Activated CD4-positive, CD25-positive, alpha-beta regulatory T cell treated with anti-CD3 and anti-CD28 coated beads, Interleukin-2, amount 50 U/mL, for 24 hours (primary cell): Measurements from ENCODE around the gene NAGA.
"Not testable (repeated sequence)": the region's sequence is repeated elsewhere in the genome, so short reads cannot be mapped to it uniquely, and the experiment has no call there.

ENCODE experiments used
- ATAC-seq, 2 donors: fragments of 150-1000 bp; cut with Tn5 transposase; one replicate each; pipeline ENCODE4 v1.10.0; 2021; ENCODE audit warnings: mild to moderate bottlenecking in 1 of 2, moderate library complexity in 1 of 2

NAGA gene

GRCh38 chr22:42074846-42075676 lies 4.4 kb upstream of the NAGA start:
- no peak for ATAC-seq

- no peak for ATAC-seq
These were observed 3.7 kb upstream of the NAGA start, which contains the start of gene PHETA2 for GRCh38 chr22:42074132-42074811. Gene PHETA2 (plus strand): TSS chr22:42074248. CDS start chr22:42077294, 3,046 bp downstream.

- no peak for ATAC-seq
These were observed 3.0 kb upstream of the NAGA start for GRCh38 chr22:42073621-42074041.

- ATAC-seq: no peak
These were observed 2.2 kb upstream of the NAGA start for GRCh38 chr22:42072606-42073330.

DNA sequence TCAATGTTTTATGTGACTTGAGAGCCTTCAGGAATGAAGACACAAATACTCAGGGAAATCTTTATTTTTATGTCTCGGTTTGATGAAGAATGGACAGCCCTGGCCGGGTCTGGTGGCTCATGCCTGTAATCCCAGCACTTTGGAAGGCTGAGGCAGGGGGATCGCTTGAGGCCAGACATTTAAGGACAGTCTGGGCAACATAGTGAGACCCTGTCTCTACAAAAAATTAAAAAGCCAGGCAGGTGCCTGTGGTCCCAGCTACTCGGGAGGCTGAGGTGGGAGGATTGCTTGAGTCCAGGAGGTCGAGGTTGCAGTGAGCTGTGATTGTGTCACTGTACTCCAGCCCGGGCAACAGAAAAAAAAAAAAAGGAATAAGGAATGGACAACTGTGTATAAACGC lies 896 bp upstream of the NAGA start:
- not testable (repeated sequence) for ATAC-seq

DNA sequence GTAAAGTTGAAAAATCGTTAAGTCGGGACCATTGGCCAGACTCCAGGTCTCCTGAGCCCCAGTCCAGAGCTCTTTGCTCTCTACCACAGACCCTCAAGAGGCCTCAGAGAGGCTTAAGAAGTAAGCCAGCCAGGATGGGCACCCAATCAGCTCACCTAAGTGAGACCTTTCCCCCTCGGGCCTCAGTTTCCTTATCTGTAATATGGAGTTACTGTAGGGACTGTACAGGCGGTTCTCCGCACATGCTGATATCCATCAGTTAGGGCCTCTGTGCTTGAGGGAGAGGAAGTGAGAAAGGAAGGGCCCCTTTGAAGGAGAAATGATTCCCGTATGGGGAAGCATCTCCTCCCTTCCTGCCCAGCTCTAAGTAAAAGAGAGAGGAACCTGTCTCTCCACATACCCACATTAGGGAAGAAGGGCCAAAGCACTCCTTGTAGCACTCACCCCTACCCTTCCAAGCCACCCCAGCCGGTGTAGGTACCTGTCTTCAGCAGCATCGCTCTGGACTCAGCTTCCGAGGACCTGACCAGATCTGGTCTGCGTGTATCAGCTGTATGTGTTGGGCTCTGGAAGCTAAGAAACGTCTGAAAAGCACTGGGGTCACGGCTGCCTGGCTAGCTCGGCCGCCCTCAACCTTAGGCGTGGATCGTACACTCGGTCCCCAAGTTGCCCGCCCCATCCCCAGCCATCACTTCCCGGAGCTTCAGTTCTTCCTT lies 653 bp downstream of the NAGA start:
- peak; percentile 0 to 3 for ATAC-seq

- ATAC-seq: no peak
These were observed 2.3 kb downstream of the NAGA start for GRCh38 chr22:42068291-42068690.

GRCh38 chr22:42067671-42068251 lies 2.9 kb downstream of the NAGA start:
- no peak for ATAC-seq

- ATAC-seq: no peak
These were observed 3.7 kb downstream of the NAGA start for GRCh38 chr22:42066937-42067336.

GRCh38 chr22:42066126-42066761 lies 4.4 kb downstream of the NAGA start:
- ATAC-seq: no peak

DNA sequence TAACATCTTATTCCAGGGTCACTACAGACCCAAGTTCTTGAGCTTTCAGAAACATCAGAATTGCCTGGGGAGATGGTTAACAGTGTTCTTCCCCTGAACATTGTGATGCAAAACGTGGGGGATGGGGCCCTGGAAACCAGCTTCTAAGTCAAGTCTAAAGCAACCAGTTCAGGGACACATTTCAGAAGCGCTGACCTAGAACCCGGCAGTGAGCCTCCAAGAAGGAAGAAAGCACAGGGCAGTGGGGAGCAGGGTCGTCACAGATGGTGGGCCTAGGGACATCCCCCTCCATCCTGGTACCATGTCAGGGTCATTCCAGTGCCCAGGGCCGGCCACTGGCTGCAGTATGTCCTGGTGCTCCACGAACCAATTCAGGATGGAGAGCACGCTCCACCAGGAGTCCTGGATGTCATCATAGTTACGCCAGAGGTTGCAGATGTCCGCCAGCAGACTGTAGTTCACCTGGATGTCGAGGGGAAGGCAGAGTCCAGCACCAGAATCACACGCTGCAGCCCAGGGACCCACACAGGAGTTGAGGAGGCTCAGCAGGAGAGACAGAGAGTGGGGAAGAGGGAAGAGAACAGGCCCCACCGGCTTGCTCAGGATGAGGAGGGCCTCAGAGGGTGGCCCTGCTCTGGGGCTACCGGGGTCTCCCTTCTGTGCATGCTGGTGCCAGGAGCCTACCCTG lies 5.0 kb downstream of the NAGA start:
- ATAC-seq: no peak

DNA sequence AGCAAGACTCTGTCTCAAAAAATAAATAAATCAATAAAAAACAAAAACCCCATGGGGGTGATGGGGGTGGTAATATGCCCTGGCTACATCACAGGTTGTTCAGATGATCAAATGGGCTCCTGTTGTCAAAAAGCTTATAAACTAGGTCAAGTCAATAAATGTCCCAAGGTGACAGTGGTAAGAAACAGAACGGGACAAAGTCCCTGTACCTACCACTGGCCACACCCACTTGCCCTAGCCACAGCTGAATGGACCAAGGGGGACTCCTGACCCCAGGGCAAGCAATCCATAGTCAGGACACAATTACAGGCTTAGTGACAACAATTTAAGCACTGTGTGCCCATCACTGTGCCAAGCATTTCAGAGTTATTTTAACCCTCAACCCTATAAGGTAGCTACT lies 6.0 kb downstream of the NAGA start:
- no peak for ATAC-seq

DNA sequence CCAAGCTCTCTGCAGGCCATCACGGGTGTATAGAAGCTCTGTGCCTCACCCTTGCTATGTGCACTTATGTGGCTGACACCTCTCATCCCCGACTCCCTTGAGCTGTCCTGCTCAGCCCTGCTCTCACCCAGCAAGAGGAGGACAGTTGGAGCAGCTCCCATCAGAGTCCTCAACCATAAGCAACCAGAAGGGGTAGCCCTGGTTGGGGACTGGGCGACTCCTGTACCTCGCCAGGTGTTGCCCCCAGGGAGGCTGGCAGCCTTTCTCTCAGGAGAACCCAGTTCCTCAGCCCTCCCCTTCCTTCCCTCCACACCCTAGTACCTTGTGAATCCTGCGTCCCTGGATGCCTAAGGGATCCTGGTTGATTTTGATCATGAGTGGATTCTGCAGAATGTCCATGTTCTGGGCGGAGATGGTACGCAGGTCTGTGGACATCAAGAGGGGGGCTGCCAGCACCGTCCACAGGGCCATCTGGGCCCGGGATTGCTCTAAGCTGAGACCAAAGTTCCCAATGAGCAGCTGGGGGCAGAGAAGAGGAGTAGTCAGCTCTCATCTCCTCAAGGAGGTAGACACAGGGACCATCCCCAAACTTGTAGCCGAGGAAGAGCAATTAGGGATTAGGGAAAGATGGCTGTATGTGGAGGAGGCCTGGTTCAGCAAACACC lies 8.0 kb downstream of the NAGA start:
- no peak for ATAC-seq

DNA sequence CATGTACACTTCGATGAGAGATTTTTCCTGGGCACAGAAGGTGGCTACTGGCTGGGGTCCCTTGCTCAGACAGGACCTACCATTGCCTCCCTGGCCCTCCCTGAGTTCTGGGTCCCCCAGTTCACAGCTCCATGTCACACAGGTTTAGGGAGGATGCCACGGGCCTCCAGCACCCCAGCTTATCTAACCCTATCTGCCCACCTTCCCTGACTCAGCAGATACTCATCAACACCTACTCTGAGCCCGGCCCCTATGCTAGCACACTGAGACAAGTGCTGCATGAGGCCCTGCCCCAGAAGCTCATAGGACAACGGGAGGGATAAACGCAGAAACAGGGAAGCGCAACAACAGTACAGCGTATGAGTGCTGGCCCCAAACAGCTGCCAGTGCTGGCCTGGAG lies 9.6 kb downstream of the NAGA start:
- peak in 1 of 2 donors; percentile 33 for ATAC-seq

DNA sequence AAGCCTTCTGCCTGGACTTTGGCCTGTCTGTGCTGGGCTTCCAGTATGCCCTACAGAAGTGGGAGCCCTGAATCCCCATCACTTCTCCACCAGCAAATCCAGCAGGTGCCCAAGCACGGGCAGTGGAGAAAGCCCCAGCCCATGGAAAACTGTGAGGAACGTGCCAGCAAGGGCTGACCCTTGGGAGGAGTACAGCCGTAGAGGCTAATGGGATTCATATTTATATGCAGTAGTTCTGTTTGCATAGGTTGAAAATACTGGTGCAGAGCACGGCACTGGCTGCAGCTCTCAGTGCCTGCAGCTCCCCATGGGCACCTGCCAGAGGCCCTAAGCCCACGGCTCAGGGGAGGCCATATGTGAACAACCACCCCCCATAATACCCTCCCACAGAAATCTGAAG lies 10.1 kb downstream of the NAGA start:
- ATAC-seq: no peak

GRCh38 chr22:42056757-42057511 lies 13.7 kb downstream of the NAGA start:
- no peak for ATAC-seq

GRCh38 chr22:42052765-42053164 lies 17.8 kb downstream of the NAGA start:
- ATAC-seq: no peak

DNA sequence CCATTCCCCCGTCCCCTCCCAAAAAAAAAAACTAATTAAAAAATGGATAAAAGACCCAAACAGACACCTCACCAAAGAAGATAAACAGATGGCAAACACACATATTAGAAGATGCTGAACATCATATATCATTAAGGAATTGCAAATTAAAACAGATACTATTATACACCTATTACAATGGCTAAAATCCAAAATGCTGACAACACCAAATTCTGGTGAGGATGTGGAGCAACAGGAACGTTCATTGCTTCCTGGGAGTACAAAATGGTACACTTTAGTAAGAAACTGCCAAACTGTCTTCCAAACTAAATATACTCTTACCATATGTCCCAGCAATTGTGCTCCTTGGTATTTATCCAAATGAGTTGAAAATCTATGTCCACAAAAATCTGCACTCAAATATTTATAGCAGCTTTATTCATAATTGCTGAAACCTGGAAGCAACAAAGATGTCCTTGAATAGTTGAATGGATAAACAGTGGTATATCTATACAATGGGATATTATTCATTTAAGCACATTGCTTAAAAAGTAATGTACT lies 19.9 kb downstream of the NAGA start:
- ATAC-seq: no peak

DNA sequence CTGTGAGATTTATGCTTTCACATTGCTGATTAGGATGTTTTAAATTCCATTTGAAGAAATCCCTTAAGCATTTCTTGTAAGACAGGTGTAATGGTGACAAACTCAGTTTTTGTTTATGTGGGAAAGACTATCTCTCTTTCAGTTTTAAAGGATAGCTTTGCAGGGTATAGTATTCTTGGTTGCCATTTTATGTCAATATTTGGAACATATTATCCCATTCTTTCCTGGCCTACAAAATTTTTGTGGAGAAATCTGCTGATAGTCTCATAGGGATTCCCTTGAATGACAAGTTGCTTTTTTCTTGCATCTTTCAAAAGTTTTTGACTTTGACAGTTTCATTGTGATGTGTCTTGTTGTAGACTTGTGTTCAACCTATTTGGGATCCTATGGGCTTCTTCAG lies 28.8 kb downstream of the NAGA start:
- no peak for ATAC-seq

- no peak for ATAC-seq
These were observed 31.3 kb downstream of the NAGA start for GRCh38 chr22:42039271-42039670.
